GM19468 (cell line): ENCODE data around the gene TNFAIP8L3.
"Not testable (repeated sequence)": the region's sequence is repeated elsewhere in the genome, so short reads cannot be mapped to it uniquely, and the experiment has no call there.

Experiments used
- ATAC-seq: cut with Tn5 transposase; IDR thresholded peaks from one replicate; pipeline ENCODE4 v1.9.1; 2021; ENCODE audit warnings: mild to moderate bottlenecking, moderate library complexity, moderate number of reproducible peaks; ENCODE audit not compliant: unreplicated experiment; ENCODE audit errors: extremely low read depth

The TNFAIP8L3 gene

DNA sequence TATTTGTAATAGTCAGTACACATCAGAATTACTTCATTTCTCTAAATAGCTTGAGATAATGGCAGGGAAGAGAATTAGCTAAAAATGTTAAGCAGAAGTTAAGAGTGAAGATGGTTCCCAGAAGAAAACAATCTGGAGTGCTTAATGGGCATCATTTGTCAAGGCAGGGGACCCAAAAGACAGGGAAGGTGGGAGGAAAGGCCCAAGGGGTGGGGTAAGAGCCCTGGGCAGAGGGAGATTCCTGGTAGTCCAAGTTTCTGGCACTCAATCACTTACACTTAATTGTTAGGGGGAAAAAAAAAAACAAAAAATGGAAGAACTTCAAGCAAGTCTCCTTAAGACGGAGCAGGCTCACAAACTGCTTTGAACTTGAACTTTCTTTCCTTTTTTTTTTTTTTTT, 28.9 kb downstream of the TNFAIP8L3 start:
- no peak for ATAC-seq

- no peak for ATAC-seq
Observed at GRCh38 chr15:51065261-51065660, 29.4 kb downstream of the TNFAIP8L3 start.

DNA sequence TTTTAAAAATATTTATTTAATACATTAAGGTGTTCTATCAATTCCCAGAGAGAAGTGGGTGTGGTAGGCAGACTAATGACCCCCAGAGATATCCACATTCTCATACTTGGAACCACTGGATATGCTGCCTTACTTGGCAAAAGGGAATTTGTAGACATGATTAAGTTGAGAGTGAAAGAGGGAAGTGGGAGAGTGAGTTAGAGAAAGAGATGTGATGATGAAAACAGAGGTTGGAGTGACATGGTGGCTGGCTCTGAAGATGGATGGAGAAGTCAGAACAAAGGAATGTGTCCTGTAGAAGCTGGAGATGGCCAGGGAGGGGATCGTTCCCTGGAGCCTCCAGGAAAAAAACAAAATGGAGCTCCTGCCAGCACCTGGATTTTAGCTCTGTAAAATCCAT, 32.0 kb downstream of the TNFAIP8L3 start:
- ATAC-seq = no peak

DNA sequence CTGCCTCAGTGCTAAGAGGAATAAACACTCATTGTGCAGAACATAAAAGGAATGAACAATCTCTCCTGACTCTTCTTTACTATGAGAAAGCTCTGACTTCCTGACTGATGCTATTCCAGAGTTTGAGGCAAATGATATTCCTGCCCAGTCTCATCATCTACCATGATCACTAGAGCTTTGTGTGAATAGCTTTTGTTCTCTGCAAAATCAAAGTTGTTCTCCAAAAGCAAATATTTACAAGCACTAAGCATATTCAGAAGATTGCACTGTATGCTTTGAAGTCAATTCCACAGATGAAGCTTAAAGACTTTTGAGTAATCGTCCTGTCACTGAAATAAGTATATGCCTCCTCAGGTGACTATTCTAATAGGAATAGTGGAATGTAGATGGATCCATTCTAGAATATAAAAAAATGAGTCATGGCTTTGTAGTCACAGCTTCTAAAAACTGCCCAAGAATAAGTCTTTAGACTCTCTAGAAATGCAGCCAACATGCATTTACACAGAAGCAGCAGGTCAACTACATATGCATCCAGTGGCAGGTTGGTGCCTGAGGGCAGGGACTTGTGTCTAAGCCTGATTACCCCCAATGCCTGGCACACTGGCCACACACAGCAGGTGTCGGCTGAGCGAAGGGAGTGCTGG, 34.6 kb downstream of the TNFAIP8L3 start:
- no peak for ATAC-seq

GRCh38 chr15:51054535-51054934, 40.2 kb downstream of the TNFAIP8L3 start:
- ATAC-seq = no peak

DNA sequence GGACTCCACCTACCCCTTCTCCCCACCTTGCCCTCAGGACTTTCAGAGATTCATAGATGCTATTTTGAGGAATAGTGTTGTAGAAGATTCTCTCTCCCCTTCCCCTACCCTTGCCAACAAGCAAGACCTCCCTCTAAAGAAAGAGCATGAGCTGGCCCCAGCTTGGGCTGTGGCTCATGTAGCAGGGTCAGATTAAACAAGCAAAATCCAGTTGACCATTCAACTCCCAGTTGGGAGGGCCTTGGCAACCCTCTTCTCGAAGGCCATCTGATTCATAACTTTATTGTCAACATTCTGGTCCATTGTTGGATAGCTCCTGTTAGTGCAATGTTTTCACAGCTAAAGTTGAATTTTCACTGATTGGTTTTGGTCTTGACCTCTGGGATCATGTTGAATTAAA, 41.1 kb downstream of the TNFAIP8L3 start:
- ATAC-seq = no peak

GRCh38 chr15:51051776-51052175, 42.9 kb downstream of the TNFAIP8L3 start:
- no peak for ATAC-seq

GRCh38 chr15:51049081-51049480, 45.6 kb downstream of the TNFAIP8L3 start:
- ATAC-seq = no peak

DNA sequence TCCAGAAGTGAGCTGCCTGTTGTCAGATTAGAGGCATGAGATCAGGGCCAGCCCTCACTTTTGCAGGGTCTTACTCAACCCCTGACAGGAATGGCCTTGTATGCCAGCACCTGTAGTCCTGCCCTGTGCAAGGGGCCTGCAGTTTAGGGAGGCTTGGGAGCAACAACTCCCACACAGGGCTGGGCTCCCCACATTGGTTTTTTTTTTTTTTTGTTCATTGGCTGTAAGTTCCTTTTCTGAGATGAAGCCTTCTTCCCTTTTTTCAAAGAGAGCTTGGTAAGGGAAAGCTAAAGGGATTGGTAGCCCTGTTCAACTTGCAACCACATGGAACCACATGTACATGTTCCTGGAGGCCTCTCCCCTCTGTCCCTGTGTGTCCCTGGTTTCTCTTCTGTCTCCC, 46.4 kb downstream of the TNFAIP8L3 start:
- ATAC-seq = no peak

DNA sequence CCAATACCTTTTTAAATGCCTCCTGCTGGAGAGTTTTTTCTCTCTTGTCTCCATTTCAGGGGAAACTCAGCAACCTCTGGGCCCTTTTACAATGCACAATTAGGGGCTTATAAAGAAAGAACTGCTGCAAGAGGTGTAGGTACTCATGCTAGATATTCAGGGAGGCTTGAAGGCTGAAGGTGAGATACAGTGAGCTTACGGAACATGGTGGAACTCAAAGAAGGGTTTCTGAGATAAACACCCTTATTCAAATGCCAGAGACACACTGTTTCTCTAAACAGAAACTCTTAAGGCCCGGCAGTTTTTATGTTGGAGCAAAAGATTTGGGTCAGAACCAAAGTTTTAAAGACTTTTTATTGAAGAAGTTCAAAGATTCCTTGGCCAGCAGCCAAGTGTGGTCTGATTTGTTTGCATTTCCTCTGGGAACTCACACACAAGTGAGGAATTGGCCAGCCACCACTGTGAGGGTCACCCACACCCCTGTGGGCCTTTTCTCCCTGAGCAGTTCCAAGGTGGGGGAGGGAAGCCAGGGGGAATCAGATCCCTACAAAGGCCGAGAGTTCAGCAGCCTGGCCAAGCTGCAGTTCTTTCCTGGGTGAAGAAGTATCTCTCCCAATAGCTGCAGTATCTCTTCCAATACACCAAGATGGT, 47.8 kb downstream of the TNFAIP8L3 start:
- ATAC-seq = no peak

DNA sequence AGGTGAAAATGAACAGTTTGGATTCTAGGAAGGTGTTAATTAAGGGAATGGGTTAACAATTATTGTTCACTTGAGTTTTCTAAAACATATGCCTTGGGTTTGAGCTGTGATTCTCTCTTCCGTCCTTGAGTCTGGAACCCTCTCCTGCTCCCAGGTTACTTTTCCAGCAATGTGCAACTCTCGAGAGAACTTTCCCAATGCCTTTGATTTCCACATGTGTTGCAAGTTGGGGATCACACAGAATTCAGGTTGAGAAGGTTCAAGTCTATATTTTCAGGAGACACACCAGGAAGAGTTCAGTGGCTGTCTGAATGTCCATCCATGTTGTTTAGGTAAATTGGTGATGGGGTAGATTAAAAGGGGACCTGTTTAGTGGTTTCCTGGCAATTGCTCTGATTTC, 48.7 kb downstream of the TNFAIP8L3 start:
- ATAC-seq = no peak

- ATAC-seq = no peak
Observed at GRCh38 chr15:51044037-51044727, 50.5 kb downstream of the TNFAIP8L3 start.

GRCh38 chr15:51038974-51039319, 55.8 kb downstream of the TNFAIP8L3 start:
- ATAC-seq = no peak

GRCh38 chr15:51038162-51038973, 56.3 kb downstream of the TNFAIP8L3 start:
- no peak for ATAC-seq

DNA sequence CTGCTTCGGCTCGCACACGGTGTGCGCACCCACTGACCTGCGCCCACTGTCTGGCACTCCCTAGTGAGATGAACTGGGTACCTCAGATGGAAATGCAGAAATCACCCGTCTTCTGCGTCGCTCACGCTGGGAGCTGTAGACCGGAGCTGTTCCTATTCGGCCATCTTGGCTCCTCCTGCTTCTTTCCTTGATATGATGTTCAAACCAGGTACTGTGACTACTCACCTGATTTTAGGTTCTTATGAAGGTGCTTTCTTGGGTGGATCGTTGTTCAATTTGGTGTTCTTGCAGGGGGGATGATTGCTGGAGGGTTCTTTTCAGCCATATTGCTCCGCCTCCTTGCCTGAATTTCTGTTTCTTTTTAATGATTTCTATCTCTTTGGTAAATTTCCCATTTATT, 57.2 kb downstream of the TNFAIP8L3 start:
- ATAC-seq = not testable (repeated sequence)

GRCh38 chr15:51030649-51031316, 63.9 kb downstream of the TNFAIP8L3 start:
- ATAC-seq = no peak

GRCh38 chr15:51025454-51025846, 69.3 kb downstream of the TNFAIP8L3 start:
- no peak for ATAC-seq

DNA sequence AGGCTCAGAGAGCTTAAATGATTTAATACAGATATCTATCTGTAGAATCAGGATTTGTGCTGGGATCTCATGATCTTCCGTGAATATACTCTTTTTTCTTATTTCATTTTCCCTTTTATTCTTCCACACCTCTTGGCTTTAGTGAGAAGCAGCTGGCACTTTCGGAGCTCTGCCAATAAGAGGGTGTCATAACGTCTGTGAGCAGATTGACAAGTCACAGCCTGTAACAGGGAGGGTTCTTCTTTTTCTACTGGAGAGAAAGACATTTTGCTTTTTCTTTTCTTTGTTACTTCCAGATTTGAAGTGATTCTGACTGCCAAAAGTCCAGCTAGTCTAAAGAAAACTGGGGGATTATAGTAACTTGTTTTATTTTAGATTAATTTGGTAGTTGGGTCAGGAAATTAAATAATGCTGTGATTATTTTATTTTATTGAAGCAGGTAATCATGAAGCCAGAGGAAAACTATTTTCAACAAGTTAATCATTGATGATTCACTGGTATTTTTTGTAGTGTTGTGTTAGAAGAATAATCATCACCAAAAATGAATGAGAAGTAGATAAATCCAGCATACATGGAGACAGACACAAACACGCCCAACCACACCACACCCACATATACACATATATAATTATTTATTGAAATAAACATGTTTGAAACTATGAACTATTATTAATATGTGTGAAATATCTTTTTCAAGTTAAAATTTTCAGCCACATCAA, 69.8 kb downstream of the TNFAIP8L3 start:
- no peak for ATAC-seq

GRCh38 chr15:51023499-51023898, 71.2 kb downstream of the TNFAIP8L3 start:
- no peak for ATAC-seq

- no peak for ATAC-seq
Observed at GRCh38 chr15:51022206-51022605, 72.5 kb downstream of the TNFAIP8L3 start.
